PFSK-1 (cell line): ENCODE measurements around the gene KCNQ1OT1.

ENCODE experiments used
- FOXP2 ChIP-seq: optimal IDR thresholded peaks from 2 replicates; pipeline ENCODE3; 2011; ENCODE audit warnings: borderline replicate concordance, control low read depth, inconsistent platforms; ENCODE audit not compliant: insufficient read depth; ENCODE audit errors: extremely low read length, extremely low read depth
- POLR2AphosphoS5 ChIP-seq: IDR thresholded peaks from 2 replicates; pipeline ENCODE4 v1.6.1; 2012; ENCODE audit warnings: low read depth, mild to moderate bottlenecking, control low read depth, low read length, moderate library complexity
- REST ChIP-seq, 2 experiments: IDR thresholded peaks; 2 replicates each; pipeline versions ENCODE4 v1.6.1 to v1.8.0; 2011 to 2012; ENCODE audit warnings: low read depth in 2 of 2, low read length in 2 of 2, control low read depth in 1 of 2, inconsistent platforms in 1 of 2, mild to moderate bottlenecking in 1 of 2, moderate library complexity in 1 of 2; ENCODE audit not compliant: insufficient read depth in 1 of 2
- TAF1 ChIP-seq: IDR thresholded peaks from 2 replicates; pipeline ENCODE4 v1.6.1; 2012; ENCODE audit warnings: low read length, control low read depth, borderline replicate concordance; ENCODE audit not compliant: insufficient read depth

- TF ChIP-seq FOXP2, result no peak
- TF ChIP-seq REST (IDR thresholded peaks at IDR 0.05; ENCODE audit: insufficient read depth in 1 of 2, low read depth in 2 of 2, low read length in 2 of 2), result no peak
- no peak for TF ChIP-seq TAF1
- no peak for TF ChIP-seq POLR2AphosphoS5
These were observed 51.8 kb downstream of the KCNQ1OT1 start for GRCh38 chr11:2647953-2648352.
